Panc1 (cell line): Measurements from ENCODE around the gene ANKRD13C.

Source experiments
- POLR2AphosphoS5 ChIP-seq: IDR thresholded peaks from 2 replicates; pipeline ENCODE4 v1.6.1; 2012; ENCODE audit warnings: mild to moderate bottlenecking, low read depth, low read length, moderate library complexity
- TF ChIP-seq, protein P1 (sequence below): fragments of 450-650 bp; IDR thresholded peaks from 2 replicates; pipeline ENCODE4 v1.5.1; 2017; ENCODE audit warnings: mild to moderate bottlenecking
- TF ChIP-seq, protein P2 (sequence below), 2 experiments: IDR thresholded peaks; 2 replicates each; pipeline ENCODE4 v1.6.1; 2011 to 2012; ENCODE audit warnings: low read depth in 2 of 2, control low read depth in 1 of 2, low read length in 1 of 2, mild to moderate bottlenecking in 1 of 2, moderate library complexity in 1 of 2; ENCODE audit not compliant: insufficient read depth in 1 of 2

DNA sequence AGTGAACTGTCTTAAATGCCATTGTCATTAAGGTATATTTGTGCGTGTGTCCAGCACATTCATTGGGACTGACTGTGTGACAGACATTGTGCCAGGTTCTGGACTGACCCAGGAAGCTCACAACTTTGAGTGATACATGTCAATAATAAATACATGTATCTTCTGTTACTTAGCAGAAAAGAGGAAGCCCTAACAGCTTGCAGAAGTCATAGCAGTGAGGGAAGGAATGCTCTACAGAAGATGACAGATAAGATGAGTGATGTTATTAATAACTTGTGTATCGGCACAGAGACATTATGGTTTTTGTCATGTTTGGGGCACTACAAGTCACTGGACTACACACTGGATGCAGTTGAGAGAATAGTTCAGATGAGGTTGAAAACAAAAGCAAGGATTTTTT is 134.5 kb downstream of the ANKRD13C start:
- TF ChIP-seq, protein P1, sequence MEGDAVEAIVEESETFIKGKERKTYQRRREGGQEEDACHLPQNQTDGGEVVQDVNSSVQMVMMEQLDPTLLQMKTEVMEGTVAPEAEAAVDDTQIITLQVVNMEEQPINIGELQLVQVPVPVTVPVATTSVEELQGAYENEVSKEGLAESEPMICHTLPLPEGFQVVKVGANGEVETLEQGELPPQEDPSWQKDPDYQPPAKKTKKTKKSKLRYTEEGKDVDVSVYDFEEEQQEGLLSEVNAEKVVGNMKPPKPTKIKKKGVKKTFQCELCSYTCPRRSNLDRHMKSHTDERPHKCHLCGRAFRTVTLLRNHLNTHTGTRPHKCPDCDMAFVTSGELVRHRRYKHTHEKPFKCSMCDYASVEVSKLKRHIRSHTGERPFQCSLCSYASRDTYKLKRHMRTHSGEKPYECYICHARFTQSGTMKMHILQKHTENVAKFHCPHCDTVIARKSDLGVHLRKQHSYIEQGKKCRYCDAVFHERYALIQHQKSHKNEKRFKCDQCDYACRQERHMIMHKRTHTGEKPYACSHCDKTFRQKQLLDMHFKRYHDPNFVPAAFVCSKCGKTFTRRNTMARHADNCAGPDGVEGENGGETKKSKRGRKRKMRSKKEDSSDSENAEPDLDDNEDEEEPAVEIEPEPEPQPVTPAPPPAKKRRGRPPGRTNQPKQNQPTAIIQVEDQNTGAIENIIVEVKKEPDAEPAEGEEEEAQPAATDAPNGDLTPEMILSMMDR: no peak
- no peak for TF ChIP-seq POLR2AphosphoS5
- TF ChIP-seq, protein P2, sequence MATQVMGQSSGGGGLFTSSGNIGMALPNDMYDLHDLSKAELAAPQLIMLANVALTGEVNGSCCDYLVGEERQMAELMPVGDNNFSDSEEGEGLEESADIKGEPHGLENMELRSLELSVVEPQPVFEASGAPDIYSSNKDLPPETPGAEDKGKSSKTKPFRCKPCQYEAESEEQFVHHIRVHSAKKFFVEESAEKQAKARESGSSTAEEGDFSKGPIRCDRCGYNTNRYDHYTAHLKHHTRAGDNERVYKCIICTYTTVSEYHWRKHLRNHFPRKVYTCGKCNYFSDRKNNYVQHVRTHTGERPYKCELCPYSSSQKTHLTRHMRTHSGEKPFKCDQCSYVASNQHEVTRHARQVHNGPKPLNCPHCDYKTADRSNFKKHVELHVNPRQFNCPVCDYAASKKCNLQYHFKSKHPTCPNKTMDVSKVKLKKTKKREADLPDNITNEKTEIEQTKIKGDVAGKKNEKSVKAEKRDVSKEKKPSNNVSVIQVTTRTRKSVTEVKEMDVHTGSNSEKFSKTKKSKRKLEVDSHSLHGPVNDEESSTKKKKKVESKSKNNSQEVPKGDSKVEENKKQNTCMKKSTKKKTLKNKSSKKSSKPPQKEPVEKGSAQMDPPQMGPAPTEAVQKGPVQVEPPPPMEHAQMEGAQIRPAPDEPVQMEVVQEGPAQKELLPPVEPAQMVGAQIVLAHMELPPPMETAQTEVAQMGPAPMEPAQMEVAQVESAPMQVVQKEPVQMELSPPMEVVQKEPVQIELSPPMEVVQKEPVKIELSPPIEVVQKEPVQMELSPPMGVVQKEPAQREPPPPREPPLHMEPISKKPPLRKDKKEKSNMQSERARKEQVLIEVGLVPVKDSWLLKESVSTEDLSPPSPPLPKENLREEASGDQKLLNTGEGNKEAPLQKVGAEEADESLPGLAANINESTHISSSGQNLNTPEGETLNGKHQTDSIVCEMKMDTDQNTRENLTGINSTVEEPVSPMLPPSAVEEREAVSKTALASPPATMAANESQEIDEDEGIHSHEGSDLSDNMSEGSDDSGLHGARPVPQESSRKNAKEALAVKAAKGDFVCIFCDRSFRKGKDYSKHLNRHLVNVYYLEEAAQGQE (IDR thresholded peaks at IDR 0.05; ENCODE audit: insufficient read depth in 1 of 2, low read depth in 2 of 2, low read length in 1 of 2): no peak
